T-helper 17 cell (primary cell): Measurements from ENCODE around the gene LXN. TPM values are rescaled to one million over a fixed set of nuclear protein-coding genes. Genes with fewer than 3 reads are reported as not detected.

ENCODE experiments used
- ATAC-seq: fragments of 150-1000 bp; cut with Tn5 transposase; 2 replicates; pipeline ENCODE4 v1.10.0; 2021; ENCODE audit warnings: mild to moderate bottlenecking, moderate library complexity
- DNase-seq, 3 donors: peaks; one replicate each; pipeline versions ENCODE4 v3.0.0 to v3.0.0-alpha.2; 2020 to 2021
- H3K9me3 ChIP-seq: one replicate; pipeline ENCODE4 v1.7.0; 2013; ENCODE audit warnings: low read length, mild to moderate bottlenecking; ENCODE audit not compliant: control insufficient read depth, poor library complexity, severe bottlenecking
- H3K27ac Mint-ChIP-seq: one replicate; pipeline ENCODE4 v1.8.0; 2022; ENCODE audit warnings: mild to moderate bottlenecking, moderate library complexity, mixed read lengths
- H3K27me3 Mint-ChIP-seq: one replicate; pipeline ENCODE4 v1.8.0; 2022; ENCODE audit warnings: mixed read lengths
- H3K36me3 Mint-ChIP-seq: one replicate; pipeline ENCODE4 v1.8.0; 2022; ENCODE audit warnings: low read depth, mixed read lengths
- H3K4me1 Mint-ChIP-seq: one replicate; pipeline ENCODE4 v1.8.0; 2022; ENCODE audit warnings: mild to moderate bottlenecking, mixed read lengths
- H3K4me3 Mint-ChIP-seq: one replicate; pipeline ENCODE4 v1.8.0; 2022; ENCODE audit warnings: mild to moderate bottlenecking, moderate library complexity, mixed read lengths
- total RNA-seq, 4 donors: library from RNA in 2 of 4; stranded (reverse) in 2 of 4; gene quantifications; one replicate each; pipeline ENCODE4 v1.2.3 and lab custom pipeline; 2022 to 2026

The LXN gene, protein sequence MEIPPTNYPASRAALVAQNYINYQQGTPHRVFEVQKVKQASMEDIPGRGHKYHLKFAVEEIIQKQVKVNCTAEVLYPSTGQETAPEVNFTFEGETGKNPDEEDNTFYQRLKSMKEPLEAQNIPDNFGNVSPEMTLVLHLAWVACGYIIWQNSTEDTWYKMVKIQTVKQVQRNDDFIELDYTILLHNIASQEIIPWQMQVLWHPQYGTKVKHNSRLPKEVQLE
- total RNA-seq: 1 to 10 TPM; 3.6 to 5.6 TPM
- 5.7 to 8.1 reads per million in 2 donors for total RNA-seq (lab: John Stamatoyannopoulos, UW)

- no peaks in the 10 kb centered on the region for H3K27me3 Mint-ChIP-seq
- no peaks in the 10 kb centered on the region for H3K36me3 Mint-ChIP-seq
- peak within 1 kb of the TSS; percentile 91 for H3K27ac Mint-ChIP-seq
- H3K4me3 Mint-ChIP-seq: peak within 1 kb of the TSS; percentile 93
- DNase-seq (peak; percentile 63 to 78 (median 73)), ATAC-seq (peak; percentile 99)
- no peaks in the 10 kb centered on the region for H3K9me3 ChIP-seq
- H3K4me1 Mint-ChIP-seq: peaks cover 17% of the 10 kb centered on the region
Observed at GRCh38 chr3:158672215-158673176, at the start of gene LXN. Gene LXN, minus strand, starts transcription at chr3:158672648. Its CDS starts 170 bp downstream, at chr3:158672478.

DNA sequence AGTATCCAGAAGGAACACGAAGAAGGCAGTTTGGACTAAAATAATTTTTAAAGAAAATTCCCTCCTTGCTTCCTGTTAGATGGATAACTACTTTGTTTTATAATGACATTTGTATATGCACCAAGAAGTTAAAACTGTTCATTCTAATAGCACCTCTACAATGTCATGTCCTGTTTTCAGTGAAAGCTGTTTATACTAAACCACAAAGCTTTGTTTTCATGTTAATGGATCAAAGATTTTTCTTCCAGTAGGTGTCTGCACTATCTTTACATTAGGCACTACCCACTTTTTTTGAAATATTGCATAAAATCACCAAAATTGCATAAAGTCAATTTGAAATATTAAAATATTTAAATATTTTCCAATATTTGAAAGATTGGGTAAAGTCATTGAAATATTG is 49.7 kb upstream of the LXN start:
- peaks cover 5% of the 10 kb centered on the region for H3K36me3 Mint-ChIP-seq
- DNase-seq: no peak

GRCh38 chr3:158718490-158719170 is 46.2 kb upstream of the LXN start:
- Mint-ChIP-seq H3K36me3 (peaks cover 5% of the 10 kb centered on the region), H3K4me1 (peaks cover 28% of the 10 kb centered on the region), H3K27ac (no peak overlapping the region), H3K27me3 (no peaks in the 10 kb centered on the region), H3K4me3 (no peak overlapping the region)
- no peak for ATAC-seq
- DNase-seq: no peak
- H3K9me3 ChIP-seq: no peaks in the 10 kb centered on the region

More for the DNA sequence above, 49.7 kb upstream of the LXN start:
- H3K4me3 Mint-ChIP-seq: no peak overlapping the region
- no peaks in the 10 kb centered on the region for H3K27me3 Mint-ChIP-seq
- H3K9me3 ChIP-seq: no peaks in the 10 kb centered on the region
- ATAC-seq: peak; percentile 30
- peak overlapping the region; percentile 96 for H3K27ac Mint-ChIP-seq
- H3K4me1 Mint-ChIP-seq: peaks cover 26% of the 10 kb centered on the region

- no peaks in the 10 kb centered on the region for H3K9me3 ChIP-seq
- Mint-ChIP-seq H3K4me3 (no peak overlapping the region), H3K27me3 (no peaks in the 10 kb centered on the region), H3K36me3 (peaks cover 5% of the 10 kb centered on the region), H3K27ac (peak overlapping the region; percentile 53), H3K4me1 (peaks cover 19% of the 10 kb centered on the region)
- ATAC-seq: no peak
- DNase-seq: no peak
Observed at GRCh38 chr3:158717576-158717975, 45.1 kb upstream of the LXN start.

DNA sequence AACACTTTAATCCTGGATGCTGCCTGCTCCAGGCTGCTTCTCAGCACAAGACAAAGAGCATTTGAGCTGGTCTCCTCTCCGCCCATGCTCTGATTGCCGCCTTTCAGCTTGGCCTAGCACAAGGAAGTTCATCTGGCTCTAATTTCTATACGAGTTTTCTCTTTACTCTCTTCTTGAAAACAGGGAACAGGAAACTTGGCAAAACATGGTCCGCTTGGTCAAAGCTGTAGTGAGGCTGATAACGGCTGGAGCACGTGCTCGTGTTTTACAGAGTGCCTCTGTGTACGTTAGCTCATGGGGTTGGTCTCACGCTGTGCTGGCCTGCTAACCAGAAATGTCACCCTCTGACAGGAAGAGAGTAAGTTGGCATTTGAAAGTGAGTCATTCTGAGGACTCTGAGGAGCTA is 40.6 kb upstream of the LXN start:
- no peaks in the 10 kb centered on the region for H3K9me3 ChIP-seq
- DNase-seq (no peak), ATAC-seq (no peak)
- Mint-ChIP-seq H3K4me1 (peaks cover 7% of the 10 kb centered on the region), H3K36me3 (peaks cover 5% of the 10 kb centered on the region), H3K27me3 (no peaks in the 10 kb centered on the region), H3K4me3 (no peak overlapping the region), H3K27ac (peak overlapping the region; percentile 37)

- H3K36me3 Mint-ChIP-seq: peaks cover 4% of the 10 kb centered on the region
- peaks cover 7% of the 10 kb centered on the region for H3K4me1 Mint-ChIP-seq
- no peak overlapping the region for H3K4me3 Mint-ChIP-seq
- no peak overlapping the region for H3K27ac Mint-ChIP-seq
- DNase-seq (no peak), ATAC-seq (no peak)
- H3K27me3 Mint-ChIP-seq: no peaks in the 10 kb centered on the region
- no peaks in the 10 kb centered on the region for H3K9me3 ChIP-seq
Observed at GRCh38 chr3:158712443-158712842, 40.0 kb upstream of the LXN start.

DNA sequence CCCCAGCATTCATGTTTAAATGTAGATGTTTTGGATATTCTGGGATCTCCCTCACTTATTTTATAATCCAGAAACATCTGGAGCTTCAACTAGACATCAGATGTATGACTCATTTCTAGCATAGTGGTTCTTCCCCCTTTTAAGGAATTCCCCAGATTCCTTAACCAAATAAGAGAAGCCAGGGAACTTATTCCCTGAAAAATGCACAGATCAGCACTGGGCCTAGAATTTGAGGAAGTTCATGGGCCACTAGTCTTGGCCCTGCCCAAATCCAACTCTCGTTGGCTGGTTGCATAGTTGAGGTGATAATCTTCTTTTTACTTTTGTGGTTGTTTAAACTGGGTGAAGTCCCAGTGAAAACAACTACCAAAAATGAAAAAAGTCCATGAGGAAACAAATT is 39.4 kb upstream of the LXN start:
- H3K4me1 Mint-ChIP-seq: peaks cover 9% of the 10 kb centered on the region
- no peak overlapping the region for H3K4me3 Mint-ChIP-seq
- peaks cover 5% of the 10 kb centered on the region for H3K36me3 Mint-ChIP-seq
- DNase-seq (no peak), ATAC-seq (no peak)
- H3K9me3 ChIP-seq: no peaks in the 10 kb centered on the region
- peak overlapping the region; percentile 54 for H3K27ac Mint-ChIP-seq
- H3K27me3 Mint-ChIP-seq: no peaks in the 10 kb centered on the region

- H3K9me3 ChIP-seq: no peaks in the 10 kb centered on the region
- ATAC-seq: no peak
- no peak for DNase-seq
- Mint-ChIP-seq H3K36me3 (peaks cover 12% of the 10 kb centered on the region), H3K27me3 (no peaks in the 10 kb centered on the region), H3K4me1 (peaks cover 14% of the 10 kb centered on the region), H3K4me3 (no peak overlapping the region), H3K27ac (no peak overlapping the region)
Observed at GRCh38 chr3:158710601-158711000, 38.2 kb upstream of the LXN start.

- no peaks in the 10 kb centered on the region for H3K9me3 ChIP-seq
- ATAC-seq: no peak
- no peaks in the 10 kb centered on the region for H3K27me3 Mint-ChIP-seq
- peaks cover 12% of the 10 kb centered on the region for H3K36me3 Mint-ChIP-seq
- H3K4me3 Mint-ChIP-seq: no peak overlapping the region
- no peak for DNase-seq
- H3K27ac Mint-ChIP-seq: peak overlapping the region; percentile 21
- peaks cover 11% of the 10 kb centered on the region for H3K4me1 Mint-ChIP-seq
Observed at GRCh38 chr3:158709666-158710083, 37.2 kb upstream of the LXN start.

- H3K36me3 Mint-ChIP-seq: peaks cover 15% of the 10 kb centered on the region
- no peaks in the 10 kb centered on the region for H3K9me3 ChIP-seq
- H3K27ac Mint-ChIP-seq: no peak overlapping the region
- peaks cover 23% of the 10 kb centered on the region for H3K4me1 Mint-ChIP-seq
- ATAC-seq (no peak), DNase-seq (no peak)
- no peak overlapping the region for H3K4me3 Mint-ChIP-seq
- no peaks in the 10 kb centered on the region for H3K27me3 Mint-ChIP-seq
Observed at GRCh38 chr3:158703566-158703965, 31.1 kb upstream of the LXN start.

- Mint-ChIP-seq H3K27me3 (no peaks in the 10 kb centered on the region), H3K4me3 (no peak overlapping the region), H3K36me3 (peaks cover 15% of the 10 kb centered on the region), H3K27ac (no peak overlapping the region), H3K4me1 (peaks cover 24% of the 10 kb centered on the region)
- H3K9me3 ChIP-seq: no peaks in the 10 kb centered on the region
- ATAC-seq: no peak
- DNase-seq: no peak
Observed at GRCh38 chr3:158702815-158703481, 30.5 kb upstream of the LXN start.

DNA sequence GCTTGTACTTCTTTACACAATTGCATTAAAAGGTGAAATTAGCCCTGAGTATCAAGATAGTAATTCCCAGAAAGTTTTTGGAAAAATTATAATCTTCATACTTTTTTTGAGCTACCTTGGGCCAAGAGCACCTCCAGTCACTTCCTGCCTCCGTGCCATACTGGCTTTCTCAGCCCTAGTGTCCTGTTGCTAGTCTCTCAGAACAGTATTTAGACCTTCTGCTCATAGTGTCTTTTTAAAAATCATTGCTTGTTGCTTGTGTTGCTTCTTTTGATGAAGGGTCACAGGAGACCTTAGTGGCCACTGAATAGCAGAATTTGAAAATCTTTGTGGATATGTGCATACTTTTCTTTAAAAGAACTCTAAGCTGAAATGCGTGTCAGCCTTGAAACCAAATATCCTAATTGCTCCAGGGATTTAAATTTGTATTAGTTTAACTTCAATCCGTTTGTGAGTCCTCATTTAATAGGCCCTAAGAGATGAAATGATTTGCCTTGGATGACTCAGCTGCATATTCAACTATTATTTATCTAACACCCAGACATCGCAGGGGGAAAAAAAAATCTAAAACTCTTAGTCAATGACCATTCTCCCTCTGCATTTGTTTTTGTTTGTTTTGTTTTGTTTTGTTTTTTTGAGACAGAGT is 29.1 kb upstream of the LXN start:
- H3K4me1 Mint-ChIP-seq: peaks cover 21% of the 10 kb centered on the region
- H3K36me3 Mint-ChIP-seq: peaks cover 8% of the 10 kb centered on the region
- H3K27ac Mint-ChIP-seq: no peak overlapping the region
- no peak overlapping the region for H3K4me3 Mint-ChIP-seq
- ATAC-seq (no peak), DNase-seq (no peak)
- H3K27me3 Mint-ChIP-seq: no peaks in the 10 kb centered on the region
- no peaks in the 10 kb centered on the region for H3K9me3 ChIP-seq
